Vagina (tissue), 2 donors: ENCODE data around the gene NPIPA2.
"Not testable (repeated sequence)": the region's sequence is repeated elsewhere in the genome, so short reads cannot be mapped to it uniquely, and the experiment has no call there.

Source experiments
- POLR2A ChIP-seq, 2 donors: fragments of 450-650 bp; IDR thresholded peaks; one replicate each; pipeline ENCODE4 v1.6.1; 2017; ENCODE audit warnings: antibody characterized with exemption in 2 of 2, mild to moderate bottlenecking in 2 of 2, moderate library complexity in 2 of 2
- POLR2AphosphoS5 ChIP-seq, 2 donors: sonication (generic); formaldehyde crosslinking; IDR thresholded peaks; one replicate each; pipeline ENCODE4 v1.9.0; 2017; ENCODE audit warnings: antibody characterized with exemption in 2 of 2, mild to moderate bottlenecking in 2 of 2, low read depth in 1 of 2; ENCODE audit not compliant: insufficient read depth in 1 of 2
- TF ChIP-seq, protein P1 (sequence below), 3 experiments: fragments of 450-650 bp in 2 of 3; fragments of 200-600 bp in 1 of 3; sonication (generic) in 1 of 3; IDR thresholded peaks; one replicate each; pipeline ENCODE4 v1.5.1; 2017 to 2019; ENCODE audit warnings: antibody characterized with exemption in 3 of 3, mild to moderate bottlenecking in 2 of 3, moderate library complexity in 2 of 3

DNA sequence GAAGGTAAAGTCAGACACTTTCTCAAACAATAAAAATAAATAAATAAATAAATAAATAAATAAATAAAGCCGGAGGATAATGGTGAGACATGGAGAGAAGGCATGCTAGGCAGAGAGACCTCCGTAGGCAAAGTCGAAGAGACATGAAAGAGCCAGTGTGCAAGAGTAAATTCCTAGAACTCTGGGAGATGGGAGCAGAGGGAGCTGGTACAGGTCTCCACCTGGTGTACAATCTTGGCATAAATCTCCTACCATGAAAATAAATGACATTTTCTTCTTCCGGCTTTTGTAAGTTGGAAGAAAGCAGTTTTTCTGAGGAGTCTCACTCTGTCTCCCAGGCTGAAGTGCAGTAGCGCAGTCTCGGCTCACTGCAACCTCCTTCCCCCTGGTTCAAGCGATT lies 40.5 kb upstream of the NPIPA2 start:
- not testable (repeated sequence) for TF ChIP-seq POLR2A (IDR thresholded peaks at IDR 0.05); POLR2AphosphoS5 (IDR thresholded peaks at IDR 0.05; ENCODE audit: insufficient read depth in 1 of 2, low read depth in 1 of 2)
- TF ChIP-seq, protein P1, sequence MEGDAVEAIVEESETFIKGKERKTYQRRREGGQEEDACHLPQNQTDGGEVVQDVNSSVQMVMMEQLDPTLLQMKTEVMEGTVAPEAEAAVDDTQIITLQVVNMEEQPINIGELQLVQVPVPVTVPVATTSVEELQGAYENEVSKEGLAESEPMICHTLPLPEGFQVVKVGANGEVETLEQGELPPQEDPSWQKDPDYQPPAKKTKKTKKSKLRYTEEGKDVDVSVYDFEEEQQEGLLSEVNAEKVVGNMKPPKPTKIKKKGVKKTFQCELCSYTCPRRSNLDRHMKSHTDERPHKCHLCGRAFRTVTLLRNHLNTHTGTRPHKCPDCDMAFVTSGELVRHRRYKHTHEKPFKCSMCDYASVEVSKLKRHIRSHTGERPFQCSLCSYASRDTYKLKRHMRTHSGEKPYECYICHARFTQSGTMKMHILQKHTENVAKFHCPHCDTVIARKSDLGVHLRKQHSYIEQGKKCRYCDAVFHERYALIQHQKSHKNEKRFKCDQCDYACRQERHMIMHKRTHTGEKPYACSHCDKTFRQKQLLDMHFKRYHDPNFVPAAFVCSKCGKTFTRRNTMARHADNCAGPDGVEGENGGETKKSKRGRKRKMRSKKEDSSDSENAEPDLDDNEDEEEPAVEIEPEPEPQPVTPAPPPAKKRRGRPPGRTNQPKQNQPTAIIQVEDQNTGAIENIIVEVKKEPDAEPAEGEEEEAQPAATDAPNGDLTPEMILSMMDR (IDR thresholded peaks at IDR 0.05), result not testable (repeated sequence)
